Body of pancreas (tissue), 4 donors: ENCODE measurements around the gene CNGA3.

Experiments
- CTCF ChIP-seq, 7 experiments: fragments of 450-650 bp in 4 of 7; fragments of 200-600 bp in 3 of 7; sonication (generic) in 3 of 7; IDR thresholded peaks; one replicate each; pipeline ENCODE4 v1.5.1; 2016 to 2019; ENCODE audit warnings: antibody characterized with exemption in 7 of 7
- POLR2A ChIP-seq, 3 donors: fragments of 450-650 bp; IDR thresholded peaks; one replicate each; pipeline ENCODE4 v1.6.1; 2016; ENCODE audit warnings: antibody characterized with exemption in 3 of 3, mild to moderate bottlenecking in 2 of 3

- TF ChIP-seq CTCF (IDR thresholded peaks at IDR 0.05), result no peak
- TF ChIP-seq POLR2A (IDR thresholded peaks at IDR 0.05), result no peak
These were observed 26.3 kb downstream of the CNGA3 start for GRCh38 chr2:98372579-98372978.
